Astrocyte (in vitro differentiated cells and primary cell): ENCODE results near the gene MYLK3. TPM values are rescaled to one million over a fixed set of nuclear protein-coding genes. Genes with fewer than 3 reads are reported as not detected.

ENCODE experiments used
- DNase-seq: peaks from one replicate; pipeline ENCODE4 v3.0.0-alpha.2; 2010; ENCODE audit warnings: low read depth
- FAIRE-seq: peaks from 2 replicates; lab custom pipeline; 2011; peaks lifted over from hg19 to GRCh38; lab: Jason Lieb, UNC
- H2AFZ ChIP-seq: 2 replicates; pipeline ENCODE4 v1.6.0; 2012; ENCODE audit warnings: low read depth, low read length, inconsistent platforms
- H3K27ac ChIP-seq: 2 replicates; pipeline ENCODE4 v1.5.1; 2011; ENCODE audit warnings: low read depth, low read length, inconsistent platforms
- H3K27me3 ChIP-seq: 2 replicates; pipeline ENCODE4 v1.6.0; 2011; ENCODE audit warnings: low read length, inconsistent platforms; ENCODE audit not compliant: insufficient read depth
- H3K36me3 ChIP-seq: 2 replicates; pipeline ENCODE4 v1.5.1; 2011; ENCODE audit warnings: low read length, inconsistent platforms; ENCODE audit not compliant: insufficient read depth
- H3K4me1 ChIP-seq: 2 replicates; pipeline ENCODE4 v1.5.1; 2011; ENCODE audit warnings: low read length, inconsistent platforms; ENCODE audit not compliant: insufficient read depth
- H3K4me2 ChIP-seq: 2 replicates; pipeline ENCODE4 v1.6.0; 2012; ENCODE audit warnings: low read length, inconsistent platforms
- H3K4me3 ChIP-seq: 2 replicates; pipeline ENCODE4 v1.5.1; 2011; ENCODE audit warnings: low read depth, mild to moderate bottlenecking, low read length, inconsistent platforms; ENCODE audit not compliant: insufficient read depth
- H3K79me2 ChIP-seq: 2 replicates; pipeline ENCODE4 v1.6.0; 2012; ENCODE audit warnings: mild to moderate bottlenecking, low read length, inconsistent platforms; ENCODE audit not compliant: insufficient read depth
- H3K9ac ChIP-seq: 2 replicates; pipeline ENCODE4 v1.6.0; 2012; ENCODE audit warnings: mild to moderate bottlenecking, low read length, inconsistent platforms
- H3K9me3 ChIP-seq: 2 replicates; pipeline ENCODE4 v1.5.1; 2012; ENCODE audit warnings: low read depth, mild to moderate bottlenecking, low read length, inconsistent platforms; ENCODE audit not compliant: insufficient read depth
- H4K20me1 ChIP-seq: 2 replicates; pipeline ENCODE4 v1.6.0; 2012; ENCODE audit warnings: low read length, inconsistent platforms; ENCODE audit not compliant: insufficient read depth
- H3K27ac Mint-ChIP-seq: one replicate; pipeline ENCODE4 v1.8.0; 2021; ENCODE audit warnings: mild to moderate bottlenecking, mixed read lengths; ENCODE audit not compliant: unreplicated experiment
- H3K27me3 Mint-ChIP-seq: one replicate; pipeline ENCODE4 v1.8.0; 2021; ENCODE audit warnings: low read depth, mixed read lengths; ENCODE audit not compliant: unreplicated experiment
- H3K36me3 Mint-ChIP-seq: one replicate; pipeline ENCODE4 v1.8.0; 2021; ENCODE audit warnings: low read depth, mixed read lengths; ENCODE audit not compliant: unreplicated experiment
- H3K4me1 Mint-ChIP-seq: one replicate; pipeline ENCODE4 v1.8.0; 2021; ENCODE audit warnings: low read depth, mixed read lengths; ENCODE audit not compliant: unreplicated experiment
- H3K4me3 Mint-ChIP-seq: one replicate; pipeline ENCODE4 v1.8.0; 2021; ENCODE audit warnings: mild to moderate bottlenecking, moderate library complexity, mixed read lengths; ENCODE audit not compliant: unreplicated experiment
- H3K9me3 Mint-ChIP-seq: one replicate; pipeline ENCODE4 v1.8.0; 2021; ENCODE audit warnings: mild to moderate bottlenecking, mixed read lengths; ENCODE audit not compliant: unreplicated experiment
- CTCF ChIP-seq: IDR thresholded peaks from 2 replicates; pipeline ENCODE4 v1.5.1; 2011; ENCODE audit warnings: low read depth, mild to moderate bottlenecking, inconsistent platforms, low read length, moderate library complexity; ENCODE audit not compliant: insufficient read depth
- EZH2 ChIP-seq: IDR thresholded peaks from 2 replicates; pipeline ENCODE4 v1.6.1; 2012; ENCODE audit warnings: mild to moderate bottlenecking, low read length, inconsistent platforms; ENCODE audit not compliant: insufficient read depth
- total RNA-seq: library from RNA; stranded (reverse); gene quantifications from 2 replicates; pipeline ENCODE4 v1.2.1, GENCODE V29; 2021

Gene MYLK3
- total RNA-seq, 1 donor from 2014 or later: 1.3 TPM

- no peaks in the 10 kb centered on the region for H3K9me3 ChIP-seq
- H3K4me1 Mint-ChIP-seq: no peaks in the 10 kb centered on the region
- no peaks in the 10 kb centered on the region for H3K27me3 ChIP-seq
- H3K9me3 Mint-ChIP-seq: peaks cover 4% of the 10 kb centered on the region
- H3K4me3 ChIP-seq: no peak overlapping the region
- no peak for FAIRE-seq
- H4K20me1 ChIP-seq: no peaks in the 10 kb centered on the region
- peaks cover 3% of the 10 kb centered on the region for H3K36me3 Mint-ChIP-seq
- peaks cover 5% of the 10 kb centered on the region for H3K27me3 Mint-ChIP-seq
- no peaks in the 10 kb centered on the region for H3K79me2 ChIP-seq
- no peak overlapping the region for H3K4me2 ChIP-seq
- H3K4me1 ChIP-seq: no peaks in the 10 kb centered on the region
- H3K36me3 ChIP-seq: no peaks in the 10 kb centered on the region
- H3K9ac ChIP-seq: no peak overlapping the region
- H3K4me3 Mint-ChIP-seq: no peak overlapping the region
- no peak overlapping the region for H3K27ac Mint-ChIP-seq
- H2AFZ ChIP-seq: no peak overlapping the region
- no peak overlapping the region for H3K27ac ChIP-seq
- DNase-seq: no peak
- no peak for TF ChIP-seq EZH2
- TF ChIP-seq CTCF: no peak
These were observed 30.5 kb downstream of the MYLK3 start for GRCh38 chr16:46717692-46718091.

- H3K9me3 Mint-ChIP-seq: peaks cover 4% of the 10 kb centered on the region
These were observed 32.3 kb downstream of the MYLK3 start for GRCh38 chr16:46715769-46716305.

More at GRCh38 chr16:46715769-46716305, 32.3 kb downstream of the MYLK3 start:
- Histone ChIP-seq H3K36me3 (no peaks in the 10 kb centered on the region), H3K27ac (no peak overlapping the region), H3K9ac (no peak overlapping the region), H3K4me1 (no peaks in the 10 kb centered on the region), H2AFZ (no peak overlapping the region), H4K20me1 (no peaks in the 10 kb centered on the region), H3K27me3 (no peaks in the 10 kb centered on the region), H3K4me2 (no peak overlapping the region), H3K9me3 (no peaks in the 10 kb centered on the region), H3K4me3 (no peak overlapping the region), H3K79me2 (no peaks in the 10 kb centered on the region)
- FAIRE-seq: no peak
- peaks cover 7% of the 10 kb centered on the region for H3K27me3 Mint-ChIP-seq
- no peak for TF ChIP-seq EZH2
- TF ChIP-seq CTCF: no peak
- H3K36me3 Mint-ChIP-seq: peaks cover 3% of the 10 kb centered on the region
- DNase-seq: no peak
- H3K4me1 Mint-ChIP-seq: no peaks in the 10 kb centered on the region
- no peak overlapping the region for H3K27ac Mint-ChIP-seq
- no peak overlapping the region for H3K4me3 Mint-ChIP-seq
